AG04449 (cell line): Measurements from ENCODE around the gene NAGS.

Experiments used
- CTCF ChIA-PET: fragments of 350-600 bp; formaldehyde crosslinking; extraction: SDS; loops from one replicate; lab custom pipeline; 2021; ENCODE audit warnings: antibody characterized with exemption; lab: Yijun Ruan, JAX
- POLR2A ChIA-PET: fragments of 400-600, 350-600 bp; formaldehyde crosslinking; extraction: SDS; loops from one replicate; lab custom pipeline; 2020; ENCODE audit warnings: antibody characterized with exemption, inconsistent platforms; lab: Yijun Ruan, JAX
- DNase-seq: peaks from one replicate; pipeline ENCODE4 v3.0.0-alpha.2; 2010; ENCODE audit warnings: low read depth, low spot score
- H3K4me3 ChIP-seq: 2 replicates; pipeline ENCODE4 v1.5.1; 2011; ENCODE audit warnings: low read depth, mild to moderate bottlenecking, control low read depth, low read length
- TF ChIP-seq, protein P1 (sequence below): IDR thresholded peaks from one replicate; pipeline ENCODE4 v1.5.1; 2011; ENCODE audit warnings: mild to moderate bottlenecking, moderate library complexity, low read length, control low read depth, inconsistent platforms; ENCODE audit not compliant: insufficient read depth; ENCODE audit errors: missing control alignments

Gene NAGS

DNA sequence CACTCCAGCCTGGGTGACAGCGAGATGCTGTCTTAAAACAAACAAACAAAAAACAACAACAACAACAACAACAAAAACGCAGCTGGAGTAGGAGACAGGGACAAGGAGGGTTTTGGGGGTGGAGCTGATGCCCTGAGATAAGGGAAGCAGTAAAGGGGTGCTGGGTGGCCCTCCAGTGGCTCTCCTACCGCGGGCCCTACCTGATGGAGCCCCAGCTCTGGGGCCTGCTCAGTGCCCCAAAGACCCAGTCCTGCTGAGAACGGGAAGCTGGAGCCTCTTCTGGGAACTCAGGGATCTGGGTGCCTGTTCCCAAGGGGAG, 21.3 kb upstream of the NAGS start:
- TF ChIP-seq, protein P1, sequence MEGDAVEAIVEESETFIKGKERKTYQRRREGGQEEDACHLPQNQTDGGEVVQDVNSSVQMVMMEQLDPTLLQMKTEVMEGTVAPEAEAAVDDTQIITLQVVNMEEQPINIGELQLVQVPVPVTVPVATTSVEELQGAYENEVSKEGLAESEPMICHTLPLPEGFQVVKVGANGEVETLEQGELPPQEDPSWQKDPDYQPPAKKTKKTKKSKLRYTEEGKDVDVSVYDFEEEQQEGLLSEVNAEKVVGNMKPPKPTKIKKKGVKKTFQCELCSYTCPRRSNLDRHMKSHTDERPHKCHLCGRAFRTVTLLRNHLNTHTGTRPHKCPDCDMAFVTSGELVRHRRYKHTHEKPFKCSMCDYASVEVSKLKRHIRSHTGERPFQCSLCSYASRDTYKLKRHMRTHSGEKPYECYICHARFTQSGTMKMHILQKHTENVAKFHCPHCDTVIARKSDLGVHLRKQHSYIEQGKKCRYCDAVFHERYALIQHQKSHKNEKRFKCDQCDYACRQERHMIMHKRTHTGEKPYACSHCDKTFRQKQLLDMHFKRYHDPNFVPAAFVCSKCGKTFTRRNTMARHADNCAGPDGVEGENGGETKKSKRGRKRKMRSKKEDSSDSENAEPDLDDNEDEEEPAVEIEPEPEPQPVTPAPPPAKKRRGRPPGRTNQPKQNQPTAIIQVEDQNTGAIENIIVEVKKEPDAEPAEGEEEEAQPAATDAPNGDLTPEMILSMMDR = no peak
- no peak for DNase-seq
- ChIA-PET CTCF (interaction anchor here (1.0 to 7.6 kb wide), 8 partner anchors 9 to 104 kb away, joined by 3 to 69 read pairs (median 5); partner anchors contain the start of genes MPP2 and PPY), POLR2A (no interaction called here)
- H3K4me3 ChIP-seq = no peak overlapping the region

DNA sequence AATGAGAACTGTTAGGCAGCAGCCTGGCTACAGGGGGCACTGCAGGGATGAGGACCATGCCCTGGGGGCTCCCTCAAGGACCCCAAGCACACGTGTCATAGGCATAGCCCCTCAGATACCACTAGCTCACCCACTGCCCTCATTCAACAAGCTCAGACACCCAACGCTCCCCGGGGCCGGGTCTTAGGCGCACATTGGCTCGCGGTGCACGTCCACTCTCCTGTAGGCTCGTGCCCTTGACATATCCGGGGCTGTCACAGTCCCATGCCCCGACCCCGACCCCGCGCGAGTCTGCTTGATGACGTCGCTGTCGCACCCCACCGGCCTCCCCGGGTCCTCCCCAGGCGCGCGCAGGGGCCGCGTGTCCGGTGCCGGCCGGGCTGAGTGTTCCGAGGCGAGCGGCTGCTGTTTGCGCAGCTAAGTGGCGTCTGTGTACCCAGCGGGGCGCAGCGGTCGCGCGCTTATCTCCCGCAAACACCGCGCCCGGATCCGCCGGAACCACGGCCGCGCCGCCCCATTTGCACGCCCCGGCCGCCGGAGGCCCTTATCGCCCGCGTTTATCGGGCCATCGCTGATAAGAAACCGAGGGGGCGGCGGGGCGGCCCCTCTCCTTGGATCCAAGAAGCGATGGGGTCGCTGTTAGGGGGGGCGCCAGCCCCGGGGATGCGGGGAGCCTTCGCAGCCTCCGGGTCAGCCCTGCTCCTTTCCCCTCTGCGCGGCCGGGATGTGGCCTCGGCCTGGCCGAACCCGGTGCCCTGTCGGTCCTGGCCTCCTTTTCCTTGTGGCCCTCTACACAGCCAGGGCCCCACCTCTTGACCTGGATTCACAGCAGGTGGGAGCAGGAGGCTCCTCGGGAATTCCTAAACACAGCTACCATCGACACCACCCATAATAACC, 20.7 kb upstream of the NAGS start:
- TF ChIP-seq, protein P1 = peak; percentile 16
- no peak for DNase-seq
- ChIA-PET CTCF (interaction anchor here (1.0 to 7.6 kb wide), 8 partner anchors 9 to 105 kb away, joined by 3 to 69 read pairs (median 5); partner anchors contain the start of genes MPP2 and PPY), POLR2A (no interaction called here)
- peak overlapping the region; percentile 43 for H3K4me3 ChIP-seq

DNA sequence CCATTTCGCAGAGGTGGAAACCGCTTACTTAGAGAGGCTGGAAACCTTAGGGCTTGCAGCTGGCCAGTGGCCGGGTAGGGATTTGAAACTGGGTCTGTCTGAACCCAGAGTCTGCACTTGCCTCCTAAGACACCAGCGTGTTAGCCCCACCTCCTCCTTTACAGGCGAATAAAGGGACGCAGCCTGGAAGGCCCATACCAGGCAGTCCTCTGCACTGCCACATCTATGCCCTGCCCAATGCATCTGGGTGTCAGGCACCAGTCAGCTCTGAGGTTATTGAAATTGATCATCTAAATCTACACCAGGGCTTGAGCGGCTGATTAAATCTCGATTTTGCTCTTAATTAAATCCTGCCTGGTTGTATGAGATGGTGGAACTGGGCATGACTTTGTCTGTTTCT, 19.9 kb upstream of the NAGS start:
- TF ChIP-seq, protein P1 = no peak
- peak overlapping the region; percentile 43 for H3K4me3 ChIP-seq
- no peak for DNase-seq
- ChIA-PET POLR2A (no interaction called here), CTCF (interaction anchor here (1.5 to 7.6 kb wide), 5 partner anchors 10 to 106 kb away, joined by 3 to 69 read pairs (median 9); partner anchors contain the start of genes MPP2 and PPY)

DNA sequence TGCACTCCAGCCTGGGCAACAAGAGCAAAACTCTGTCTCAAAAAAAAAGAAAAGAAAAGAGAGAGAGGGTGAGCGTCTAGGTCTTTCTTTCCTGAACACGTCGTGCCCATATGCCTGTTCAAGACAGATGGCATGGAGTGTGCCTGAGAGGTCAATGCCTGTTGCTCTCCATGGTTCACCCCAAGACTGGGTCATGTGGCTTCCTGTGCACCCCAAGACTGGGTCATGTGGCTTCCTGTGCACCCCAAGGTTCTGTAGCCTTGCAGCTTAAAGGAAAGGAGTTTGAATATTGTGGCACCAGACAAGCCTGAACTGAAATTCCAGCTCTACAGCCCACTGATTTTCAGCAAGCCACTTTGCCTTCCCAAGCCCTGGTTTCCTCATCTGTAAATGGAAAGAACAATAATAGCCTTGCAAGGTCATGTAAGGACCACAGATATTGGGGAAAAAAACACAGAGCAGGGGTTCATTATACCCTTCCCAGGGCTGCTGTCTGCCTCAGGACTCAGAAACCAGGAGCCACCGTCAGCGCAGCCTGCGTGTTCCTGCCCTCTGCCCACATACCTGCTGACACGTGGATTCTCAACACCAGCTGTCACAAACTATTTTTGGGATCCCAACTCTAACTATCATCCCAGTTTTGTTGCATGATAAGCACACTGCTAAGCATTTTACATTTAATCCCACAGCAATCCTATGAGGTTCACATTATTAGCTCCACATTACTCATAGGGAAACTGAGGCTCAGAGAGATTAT, 18.0 kb upstream of the NAGS start:
- POLR2A ChIA-PET = no interaction called here
- no peak overlapping the region for H3K4me3 ChIP-seq
- TF ChIP-seq, protein P1 = no peak
- DNase-seq = no peak
- CTCF ChIA-PET = interaction anchor here (0.9 to 7.6 kb wide), 6 partner anchors 10 to 108 kb away, joined by 3 to 69 read pairs (median 5); partner anchors contain the start of gene PPY

DNA sequence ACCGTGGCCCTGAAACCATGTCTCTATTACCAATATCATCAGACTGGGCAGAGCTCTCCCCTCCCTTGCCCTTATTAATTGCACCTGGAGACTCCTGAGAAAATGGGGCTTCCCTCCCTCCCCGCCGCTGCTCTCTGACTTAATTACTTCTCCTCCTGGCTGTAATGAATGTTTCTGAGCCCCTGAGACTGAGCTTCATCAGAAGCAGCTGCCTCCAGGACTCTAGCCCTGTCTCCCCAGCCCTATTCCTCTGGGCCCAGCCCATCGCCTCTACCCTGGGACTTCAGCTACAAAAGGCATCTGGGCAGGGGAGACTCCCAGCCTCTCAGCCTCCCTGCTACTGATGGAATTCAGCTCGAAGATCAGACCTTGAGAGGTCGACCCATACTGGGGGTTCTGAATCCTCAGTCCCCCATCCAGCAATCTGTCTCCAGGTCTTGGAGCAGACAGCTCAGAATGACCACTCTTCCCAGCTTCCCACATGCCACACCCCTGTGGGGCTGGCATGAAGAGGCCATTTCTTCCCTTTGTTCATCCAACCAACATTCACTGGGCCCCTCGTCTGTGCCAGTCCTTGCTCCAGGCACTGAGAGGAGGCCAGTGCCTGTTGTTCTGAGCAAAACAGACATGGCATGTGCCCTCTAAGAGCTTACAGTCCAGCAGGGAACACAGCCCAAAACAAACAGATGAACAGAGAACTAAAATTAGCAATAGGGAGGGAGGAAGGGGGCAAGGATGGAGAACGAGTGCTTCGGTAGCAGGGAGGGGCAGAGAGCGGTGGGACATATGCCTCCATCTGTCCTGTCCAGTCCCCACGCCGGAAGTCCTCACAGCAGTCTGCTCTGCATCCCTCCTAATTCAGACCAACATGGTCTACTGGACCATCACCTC, 17.0 kb upstream of the NAGS start:
- POLR2A ChIA-PET = no interaction called here
- H3K4me3 ChIP-seq = no peak overlapping the region
- TF ChIP-seq, protein P1 = no peak

More for the DNA sequence above, 17.0 kb upstream of the NAGS start:
- CTCF ChIA-PET = interaction anchor here (0.9 to 7.6 kb wide), 6 partner anchors 9 to 109 kb away, joined by 3 to 69 read pairs (median 5); partner anchors contain the start of gene PPY
- DNase-seq = no peak
